HG02884 (cell line): ENCODE measurements around the gene SLC2A4.
"Not testable (repeated sequence)": the region's sequence is repeated elsewhere in the genome, so short reads cannot be mapped to it uniquely, and the experiment has no call there.

Experiments
- ATAC-seq: cut with Tn5 transposase; IDR thresholded peaks from one replicate; pipeline ENCODE4 v1.9.1; 2021; ENCODE audit warnings: mild to moderate bottlenecking, moderate library complexity; ENCODE audit not compliant: unreplicated experiment

SLC2A4 gene

DNA sequence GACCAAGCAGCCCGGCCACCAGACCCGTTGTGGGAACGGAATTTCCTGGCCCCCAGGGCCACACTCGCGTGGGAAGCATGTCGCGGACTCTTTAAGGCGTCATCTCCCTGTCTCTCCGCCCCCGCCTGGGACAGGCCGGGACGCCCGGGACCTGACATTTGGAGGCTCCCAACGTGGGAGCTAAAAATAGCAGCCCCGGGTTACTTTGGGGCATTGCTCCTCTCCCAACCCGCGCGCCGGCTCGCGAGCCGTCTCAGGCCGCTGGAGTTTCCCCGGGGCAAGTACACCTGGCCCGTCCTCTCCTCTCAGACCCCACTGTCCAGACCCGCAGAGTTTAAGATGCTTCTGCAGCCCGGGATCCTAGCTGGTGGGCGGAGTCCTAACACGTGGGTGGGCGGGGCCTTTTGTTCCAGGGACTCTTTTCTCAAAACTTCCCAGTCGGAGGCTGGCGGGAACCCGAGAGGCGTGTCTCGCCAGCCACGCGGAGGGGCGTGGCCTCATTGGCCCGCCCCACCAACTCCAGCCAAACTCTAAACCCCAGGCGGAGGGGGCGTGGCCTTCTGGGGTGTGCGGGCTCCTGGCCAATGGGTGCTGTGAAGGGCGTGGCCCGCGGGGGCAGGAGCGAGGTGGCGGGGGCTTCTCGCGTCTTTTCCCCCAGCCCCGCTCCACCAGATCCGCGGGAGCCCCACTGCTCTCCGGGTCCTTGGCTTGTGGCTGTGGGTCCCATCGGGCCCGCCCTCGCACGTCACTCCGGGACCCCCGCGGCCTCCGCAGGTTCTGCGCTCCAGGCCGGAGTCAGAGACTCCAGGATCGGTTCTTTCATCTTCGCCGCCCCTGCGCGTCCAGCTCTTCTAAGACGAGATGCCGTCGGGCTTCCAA is at the start of gene SLC2A4:
SLC2A4 (plus strand) TSS at position 645 of the 879 bp plus-strand sequence; CDS start at position 862, 217 bp downstream.
- ATAC-seq: peak; percentile 54

DNA sequence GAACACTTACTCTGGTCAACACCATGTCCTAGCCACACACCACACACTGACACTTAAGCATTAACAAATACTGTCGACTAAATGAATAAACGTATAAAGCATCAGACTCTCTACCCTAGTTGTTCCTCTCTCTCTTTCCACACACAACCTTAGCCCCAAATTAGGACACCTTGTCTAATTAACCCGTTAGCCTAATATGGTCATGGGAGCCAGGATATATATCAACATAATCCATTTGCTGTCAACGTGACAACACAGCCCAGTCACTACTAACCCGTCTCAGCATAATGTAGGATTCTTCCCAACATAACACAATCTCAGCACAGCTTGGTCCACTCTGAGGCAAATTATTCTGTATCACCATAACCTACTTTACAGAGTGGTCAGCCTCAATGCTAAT is 49.4 kb upstream of the SLC2A4 start:
- no peak for ATAC-seq

DNA sequence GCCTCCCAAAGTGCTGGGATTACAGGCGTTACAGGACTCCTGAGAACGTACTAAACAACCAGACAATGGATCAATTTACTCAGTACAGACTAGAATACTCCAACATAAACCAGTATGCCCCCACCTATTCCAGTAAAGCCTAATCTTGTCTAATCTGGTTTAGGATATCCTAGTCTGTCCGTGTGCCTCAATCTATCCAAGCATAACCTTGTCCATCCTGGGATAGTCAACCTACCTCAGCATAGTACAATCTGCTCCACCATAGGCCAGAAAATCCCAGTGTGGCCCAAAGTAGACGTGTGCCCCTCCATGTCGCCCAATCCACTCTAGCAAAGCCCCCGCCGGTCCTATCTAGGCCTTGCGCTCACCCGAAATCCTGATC is 47.8 kb upstream of the SLC2A4 start:
- no peak for ATAC-seq

DNA sequence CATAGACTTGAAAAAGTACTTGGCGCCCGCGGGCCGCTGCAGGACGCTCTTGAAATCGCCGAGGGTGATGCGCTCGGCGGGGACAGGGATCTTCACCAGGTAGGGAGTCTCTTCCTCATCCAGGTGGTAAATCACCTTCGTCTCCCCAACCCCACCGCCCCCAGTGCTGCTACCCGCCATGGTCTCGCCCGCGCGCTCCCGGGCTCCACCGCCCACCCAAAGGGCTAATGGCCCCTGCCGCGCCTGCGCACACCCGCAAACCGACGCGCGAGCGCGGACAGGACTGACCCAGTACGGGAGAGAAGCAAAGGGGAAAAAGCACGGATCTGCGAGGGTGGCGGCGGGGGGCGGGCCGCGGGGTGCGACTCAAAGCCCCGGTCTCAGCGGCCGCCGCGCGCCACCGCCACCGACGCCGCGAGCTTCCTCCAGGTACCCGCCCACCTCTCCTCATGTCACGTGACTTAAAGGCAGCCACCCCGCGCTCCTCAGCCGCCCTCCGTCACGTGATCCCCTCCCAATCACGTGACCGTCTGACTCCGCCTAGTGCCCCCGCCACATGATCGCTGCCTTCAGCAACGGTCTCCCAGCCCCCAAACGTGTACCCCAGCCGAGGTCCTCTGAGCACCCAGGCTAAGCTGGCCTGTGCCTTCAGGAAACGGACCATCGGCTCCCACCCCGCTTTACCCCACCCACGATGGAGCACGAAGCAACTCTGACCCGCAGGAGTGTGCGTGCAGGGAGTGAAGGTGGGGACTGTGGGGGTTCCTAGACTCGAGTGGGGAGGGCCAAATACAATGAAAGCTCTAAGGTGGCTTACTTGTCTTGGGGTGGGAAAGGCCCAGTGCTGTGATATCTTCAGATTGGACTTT is 47.2 kb upstream of the SLC2A4 start, which contains the start of gene DVL2:
DVL2 (minus strand) TSS at position 435 of the 869 bp plus-strand sequence; CDS start at position 180, 255 bp downstream.
- peak; percentile 36 for ATAC-seq

DNA sequence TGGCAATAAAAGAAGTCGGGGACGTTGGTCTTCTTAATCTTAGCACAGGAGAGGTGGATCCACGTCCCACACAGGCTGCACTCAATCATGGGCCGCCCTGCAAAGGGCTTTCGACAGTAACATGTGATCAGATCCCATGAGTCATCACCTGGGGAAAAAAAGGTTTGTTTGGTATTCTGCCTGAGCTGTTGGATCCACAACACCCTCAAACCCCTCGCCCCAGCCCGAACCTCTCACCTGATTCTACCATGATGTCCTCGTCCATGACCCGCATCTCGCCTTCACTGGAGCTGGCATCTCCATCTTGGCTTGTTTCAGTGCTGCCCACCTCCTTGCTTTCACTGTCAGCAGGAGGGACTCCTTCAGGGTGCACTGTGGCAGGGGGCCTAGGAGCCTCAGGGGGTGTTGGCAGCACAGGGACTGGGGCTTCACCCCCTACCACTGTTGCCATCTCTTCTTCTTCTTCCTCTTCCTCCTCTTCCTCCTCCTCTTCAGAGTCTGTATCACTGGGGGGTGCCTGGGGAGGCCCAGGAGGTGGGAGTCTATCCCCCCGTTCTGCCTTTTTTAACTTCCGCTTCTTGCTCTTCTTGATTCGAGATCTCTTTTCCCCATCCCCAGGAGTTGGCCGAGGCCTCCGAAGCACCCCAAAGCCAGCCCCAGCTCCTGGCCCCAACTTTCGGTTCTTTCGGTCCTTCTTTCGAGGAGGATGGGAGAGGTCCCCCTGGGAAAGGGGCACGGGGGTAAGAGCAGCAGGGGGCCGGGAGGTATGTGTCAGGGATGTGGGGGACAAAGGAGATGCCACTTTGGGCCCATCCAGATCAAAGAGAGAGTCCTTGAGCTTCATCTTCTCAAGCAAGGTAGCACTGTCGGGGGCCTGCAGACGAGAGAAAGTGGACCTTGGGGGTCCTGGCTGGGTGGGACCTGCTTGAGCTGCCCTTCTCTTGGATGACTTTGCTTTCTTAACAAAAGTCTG is 45.5 kb upstream of the SLC2A4 start:
- ATAC-seq: no peak

DNA sequence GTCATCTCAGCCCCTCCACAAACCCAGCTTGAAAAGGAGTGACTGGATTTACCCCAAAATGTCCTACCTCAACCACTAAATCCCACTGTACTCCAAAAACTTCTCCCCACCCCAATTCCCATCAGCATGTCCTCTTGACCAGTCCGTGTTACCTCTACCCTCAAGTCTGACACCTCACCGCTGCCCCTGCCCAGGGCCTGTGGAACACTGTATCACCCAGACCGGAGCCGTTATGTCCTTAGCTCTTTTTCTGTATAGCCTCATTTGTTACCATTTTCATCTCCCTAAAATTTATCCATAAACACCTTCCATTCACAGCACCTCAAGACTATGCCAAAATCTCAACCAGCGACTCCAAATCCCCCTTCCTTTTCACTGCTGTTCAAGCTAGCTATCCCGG is 44.7 kb upstream of the SLC2A4 start:
- no peak for ATAC-seq

DNA sequence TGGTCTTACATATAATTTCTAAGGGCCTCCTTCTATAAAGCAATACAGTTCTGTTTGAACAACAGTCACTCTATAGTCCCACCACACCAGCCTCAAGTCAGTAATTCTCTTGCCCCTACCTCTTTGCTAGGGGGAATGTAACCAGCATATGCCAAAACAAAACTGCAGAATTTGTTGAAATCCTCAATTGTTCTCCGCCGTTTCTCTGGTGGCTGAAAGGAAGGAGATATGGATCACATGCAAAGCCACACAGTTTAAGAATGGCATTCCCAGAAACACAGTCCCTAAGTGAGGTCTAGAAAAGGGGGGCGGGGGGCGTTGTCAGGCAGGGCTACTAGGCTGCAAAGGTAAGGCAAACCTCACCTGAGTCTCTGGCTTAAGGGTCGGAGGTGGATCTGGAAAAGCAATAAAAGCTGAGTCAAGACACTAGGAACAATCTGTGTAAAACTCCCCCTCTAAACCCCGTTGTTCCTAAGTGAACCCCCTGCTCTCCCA is 44.2 kb upstream of the SLC2A4 start:
- ATAC-seq: no peak

- ATAC-seq: no peak
Observed at GRCh38 chr17:7237761-7238419, 43.6 kb upstream of the SLC2A4 start.

DNA sequence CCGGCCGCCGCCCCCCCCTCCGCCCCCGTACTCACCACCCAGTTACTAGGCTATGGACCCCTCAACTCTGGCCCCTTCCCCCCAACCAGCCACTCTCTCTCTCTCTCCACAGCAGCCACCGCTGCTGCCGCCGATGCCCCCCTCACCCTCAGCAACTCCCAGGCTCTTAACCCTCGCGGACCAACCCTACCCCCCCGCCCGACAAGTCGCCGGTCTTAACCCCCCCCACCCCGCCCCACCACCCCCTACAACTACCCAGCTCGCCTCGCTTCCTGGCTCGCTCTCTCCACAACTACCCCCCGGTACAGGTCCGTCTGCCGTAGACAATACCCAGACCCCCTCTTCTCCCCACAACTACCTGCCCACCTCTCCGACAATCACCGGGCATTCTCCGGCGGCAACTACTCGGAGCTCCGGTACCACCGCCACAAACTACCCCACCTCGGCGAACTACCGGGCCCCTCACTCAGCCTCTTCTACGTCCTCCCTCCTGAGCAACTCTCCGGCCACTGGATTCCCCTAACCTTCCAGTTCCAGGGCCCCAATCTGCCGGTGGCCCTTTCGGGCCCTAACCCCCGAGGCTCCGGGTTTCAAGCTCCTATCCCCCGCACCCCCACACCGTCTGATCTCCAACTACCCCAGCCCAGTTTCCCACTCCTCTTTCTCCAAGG is 43.0 kb upstream of the SLC2A4 start:
- no peak for ATAC-seq

DNA sequence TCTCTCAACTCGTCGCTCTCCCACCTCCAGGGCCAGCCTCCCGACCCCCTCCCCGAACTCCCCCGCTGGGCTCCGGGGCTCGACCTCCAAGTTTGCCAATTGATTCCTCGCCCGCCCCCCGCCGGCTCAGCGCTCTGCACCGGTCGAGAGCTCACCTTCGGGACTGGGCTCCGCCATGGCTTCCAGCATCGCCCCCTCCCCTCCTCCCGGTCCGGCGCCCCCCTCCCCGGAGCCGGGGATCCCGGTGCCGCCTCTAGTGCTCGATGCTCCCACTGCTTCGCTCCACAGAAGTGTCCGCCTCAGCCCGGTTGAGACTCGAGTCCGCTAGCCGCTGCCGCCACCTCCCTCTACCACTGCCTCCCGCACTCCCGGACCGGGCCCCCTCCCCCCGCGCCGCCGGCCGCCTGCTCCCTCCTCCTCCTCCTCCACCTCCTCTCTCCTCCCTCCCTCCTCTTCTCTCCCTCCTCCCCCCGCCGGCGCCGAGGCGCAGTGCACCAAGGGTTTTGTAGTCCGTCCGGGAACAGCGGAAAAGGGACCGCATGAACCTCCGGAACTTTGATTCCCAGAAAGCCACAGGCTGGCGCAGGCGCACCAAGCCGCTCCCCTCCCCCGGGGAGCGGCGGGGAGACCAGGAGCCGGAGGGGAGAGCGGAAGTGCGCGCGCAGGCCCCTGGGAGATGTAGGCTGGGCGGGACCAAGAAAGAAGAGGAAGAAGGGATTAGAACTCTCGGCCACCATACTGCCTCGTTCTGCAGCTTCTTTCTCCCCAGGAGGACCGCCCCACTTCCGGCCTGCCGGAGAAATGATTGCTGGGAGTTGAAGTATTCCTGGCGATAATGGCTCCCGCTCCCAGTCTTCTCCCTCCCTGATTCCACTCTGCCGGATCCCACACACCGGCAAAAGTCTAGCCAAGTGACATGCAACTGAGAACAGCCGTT is 42.2 kb upstream of the SLC2A4 start, which contains the start of gene PHF23:
PHF23 (minus strand) TSS at position 367 of the 937 bp plus-strand sequence; CDS start at position 189, 178 bp downstream.
- ATAC-seq: peak; percentile 47

- ATAC-seq: no peak
Observed at GRCh38 chr17:7240375-7240774, 41.1 kb upstream of the SLC2A4 start.

DNA sequence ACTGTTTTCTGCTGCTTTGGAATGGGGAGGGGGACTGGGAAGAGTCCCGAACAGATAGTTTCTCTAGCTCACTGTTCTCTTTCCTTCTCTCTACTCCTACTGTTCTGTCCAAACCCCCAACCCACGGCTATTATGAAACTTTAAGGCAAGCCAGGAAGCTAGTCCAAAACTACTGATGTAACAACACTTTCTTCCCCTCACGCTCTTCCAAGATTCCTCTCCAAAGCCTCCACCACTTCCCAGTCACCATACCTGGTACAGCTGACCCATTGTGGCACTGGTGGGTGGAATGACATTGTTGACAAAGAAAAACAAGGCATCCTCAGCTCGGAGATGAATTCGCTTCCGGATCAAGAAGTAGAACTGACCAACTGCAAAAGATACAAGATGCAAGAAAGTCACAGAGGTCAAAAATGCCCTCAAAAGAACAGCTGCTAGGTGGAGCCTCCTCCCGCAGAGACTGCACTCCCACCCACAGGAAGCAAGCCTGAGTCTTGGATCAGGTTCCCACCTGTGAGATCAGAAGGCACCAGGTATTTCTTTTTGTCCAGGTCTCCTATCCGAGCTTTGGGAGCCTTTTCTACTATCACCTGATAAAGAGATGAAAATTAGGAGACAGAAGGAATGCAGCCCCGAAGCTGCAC is 40.3 kb upstream of the SLC2A4 start:
- no peak for ATAC-seq

- no peak for ATAC-seq
Observed at GRCh38 chr17:7241783-7242716, 39.5 kb upstream of the SLC2A4 start, which contains the start of gene GABARAP. TSS of gene GABARAP (minus strand) at chr17:7242449. CDS start at chr17:7242330, 119 bp downstream.

DNA sequence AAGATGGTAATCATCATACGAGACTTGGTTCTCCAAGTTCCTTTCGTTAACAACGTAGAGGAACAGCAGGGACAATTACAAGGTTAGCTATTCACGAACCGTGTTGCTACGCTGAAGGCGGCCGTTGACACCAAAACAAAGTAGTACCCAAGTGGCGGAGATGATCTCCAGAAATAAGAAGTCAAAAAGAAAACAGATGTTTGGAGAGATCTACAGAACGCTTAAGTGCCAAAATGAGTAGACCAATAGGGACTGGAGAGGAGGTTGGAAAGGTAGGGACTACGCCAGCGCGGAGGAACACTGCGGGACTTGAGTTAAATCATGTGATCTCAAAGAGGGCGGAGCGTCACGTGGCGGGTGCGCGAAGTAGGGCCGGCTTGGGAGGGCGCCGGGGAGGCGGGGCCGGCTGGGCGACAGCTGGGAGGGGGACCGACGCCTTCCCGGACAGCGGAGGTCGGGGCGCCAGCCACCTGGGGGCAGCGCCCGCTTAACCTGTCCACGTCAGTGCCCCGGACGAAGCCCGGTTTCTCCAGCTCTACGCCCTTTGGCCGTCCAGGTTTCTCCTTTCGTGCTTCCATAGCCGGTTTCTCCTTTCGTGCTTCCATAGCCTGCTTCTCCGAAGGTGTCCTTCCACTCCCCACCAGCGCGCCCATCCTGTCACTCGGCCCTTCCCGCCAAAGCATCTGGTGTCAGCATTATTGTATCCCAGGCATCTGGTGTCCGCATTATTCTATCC is 38.6 kb upstream of the SLC2A4 start:
- ATAC-seq: no peak

DNA sequence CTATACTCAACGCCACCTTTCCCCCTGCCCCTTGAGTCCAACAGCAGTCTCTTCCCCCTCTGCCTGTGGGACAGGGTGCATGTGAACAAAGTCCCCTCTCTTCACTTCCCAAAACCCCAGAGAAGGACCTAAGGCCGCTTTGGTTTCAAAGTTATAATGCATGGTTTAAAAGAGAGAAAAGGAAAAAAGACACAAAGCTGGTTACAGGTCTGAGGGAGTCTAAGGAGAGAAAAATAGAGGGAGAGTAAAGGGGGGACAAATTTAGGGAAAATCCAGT is 38.1 kb upstream of the SLC2A4 start:
- ATAC-seq: no peak

DNA sequence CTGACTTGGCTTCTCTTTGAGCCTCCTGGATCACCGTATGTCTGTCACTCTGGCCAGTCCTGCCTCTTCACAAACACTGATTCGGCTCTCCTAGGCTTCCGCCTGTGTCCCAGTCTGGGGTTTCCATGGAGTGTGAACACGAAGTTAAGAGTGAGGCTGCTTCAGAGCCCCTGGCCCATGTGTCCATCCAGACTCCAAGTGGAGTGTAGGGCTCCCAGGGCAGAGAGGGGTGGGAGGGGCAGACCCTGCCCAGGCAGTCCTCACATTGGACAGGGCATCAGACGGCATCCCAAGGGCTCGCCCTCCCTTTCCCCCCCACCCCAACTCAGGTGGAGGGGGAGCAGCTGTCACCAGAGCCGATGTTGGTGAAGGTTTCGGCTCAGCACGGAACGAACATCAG is 37.7 kb upstream of the SLC2A4 start:
- ATAC-seq: not testable (repeated sequence)
